DND-41 (cell line): ENCODE measurements around the gene SKIL.

Experiments used
- ATAC-seq: fragments of 200-7000 bp; cut with Tn5 transposase; 3 replicates; pipeline ENCODE4 v1.9.1; 2021; ENCODE audit warnings: low read depth; ENCODE audit not compliant: insufficient read depth
- DNase-seq: peaks from one replicate; pipeline ENCODE4 v3.0.0-alpha.2; 2020
- H2AFZ ChIP-seq: 2 replicates; pipeline ENCODE4 v1.6.0; 2012; ENCODE audit warnings: low read depth, low read length
- H3K27ac ChIP-seq: 2 replicates; pipeline ENCODE4 v1.5.1; 2012; ENCODE audit warnings: low read length, inconsistent platforms
- H3K27me3 ChIP-seq: fragments of 200-600 bp; sonication (generic); 2 replicates; pipeline ENCODE4 v1.6.0; 2012; ENCODE audit warnings: low read length, mild to moderate bottlenecking, inconsistent platforms; ENCODE audit not compliant: insufficient read depth, poor library complexity
- H3K36me3 ChIP-seq: 2 replicates; pipeline ENCODE4 v1.5.1; 2012; ENCODE audit warnings: low read length, inconsistent platforms; ENCODE audit not compliant: insufficient read depth
- H3K4me1 ChIP-seq: 2 replicates; pipeline ENCODE4 v1.5.1; 2012; ENCODE audit warnings: mild to moderate bottlenecking, low read length; ENCODE audit not compliant: insufficient read depth
- H3K4me2 ChIP-seq: 2 replicates; pipeline ENCODE4 v1.6.0; 2012; ENCODE audit warnings: mild to moderate bottlenecking, moderate library complexity, low read length, inconsistent platforms; ENCODE audit not compliant: insufficient read depth
- H3K4me3 ChIP-seq, 2 experiments: fragments of 200-600 bp in 1 of 2; shearing (Covaris generic) in 1 of 2; 2 replicates each; pipeline ENCODE4 v1.5.1; 2012 to 2016; ENCODE audit warnings: inconsistent platforms in 2 of 2, low read length in 2 of 2, mild to moderate bottlenecking in 2 of 2, low read depth in 1 of 2, moderate library complexity in 1 of 2
- H3K79me2 ChIP-seq: 2 replicates; pipeline ENCODE4 v1.6.0; 2012; ENCODE audit warnings: low read length, inconsistent platforms; ENCODE audit not compliant: insufficient read depth
- H3K9ac ChIP-seq: 2 replicates; pipeline ENCODE4 v1.6.0; 2012; ENCODE audit warnings: low read depth, mild to moderate bottlenecking, inconsistent platforms, low read length, moderate library complexity
- H3K9me3 ChIP-seq: 2 replicates; pipeline ENCODE4 v1.5.1; 2012; ENCODE audit warnings: low read length, moderate library complexity, mild to moderate bottlenecking, inconsistent platforms; ENCODE audit not compliant: insufficient read depth, severe bottlenecking
- H4K20me1 ChIP-seq: 2 replicates; pipeline ENCODE4 v1.6.0; 2012; ENCODE audit warnings: low read length; ENCODE audit not compliant: insufficient read depth
- EZH2 ChIP-seq: IDR thresholded peaks from 3 replicates; pipeline ENCODE4 v1.6.1; 2012; ENCODE audit warnings: borderline replicate concordance, low read depth, mild to moderate bottlenecking, moderate library complexity, low read length, inconsistent platforms; ENCODE audit not compliant: severe bottlenecking
- TF ChIP-seq, protein P1 (sequence below): IDR thresholded peaks from 2 replicates; pipeline ENCODE4 v1.5.1; 2012; ENCODE audit warnings: borderline replicate concordance, low read length, moderate library complexity, mild to moderate bottlenecking; ENCODE audit not compliant: poor library complexity, severe bottlenecking; ENCODE audit errors: extremely low read depth

SKIL gene

DNA sequence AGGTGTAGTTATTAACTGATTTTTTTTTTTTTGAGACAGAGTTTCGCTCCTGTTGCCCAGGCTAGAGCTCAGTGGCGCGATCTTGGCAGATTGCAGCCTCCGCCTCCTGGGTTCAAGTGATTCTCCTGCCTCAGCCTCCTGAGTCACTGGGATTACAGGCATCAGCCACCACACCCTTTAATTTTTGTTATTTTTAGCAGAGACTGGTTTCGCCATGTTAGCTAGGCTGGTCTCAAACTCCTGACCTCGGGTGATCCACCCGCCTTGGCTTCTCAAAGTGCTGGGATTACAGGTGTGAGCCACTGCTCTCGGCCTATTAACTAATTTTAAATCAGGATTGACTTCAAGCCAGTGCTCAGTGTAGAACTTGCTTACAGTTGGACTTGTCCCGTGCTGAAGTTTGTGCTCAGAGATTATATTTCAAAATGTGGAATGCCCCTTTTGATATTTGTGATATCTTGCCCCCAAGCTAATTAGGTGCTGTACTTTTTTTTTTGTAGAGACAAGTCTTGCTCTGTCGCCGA, 6.0 kb downstream of the SKIL start:
- H3K4me2 ChIP-seq: no peak overlapping the region
- H3K27me3 ChIP-seq: no peaks in the 10 kb centered on the region
- H3K9ac ChIP-seq: no peak overlapping the region
- DNase-seq (no peak), ATAC-seq (no peak)
- no peak overlapping the region for H2AFZ ChIP-seq
- H3K4me1 ChIP-seq: peaks cover 38% of the 10 kb centered on the region
- H3K79me2 ChIP-seq: peaks cover 6% of the 10 kb centered on the region; the same call in 1 of the 2 replicates
- no peaks in the 10 kb centered on the region for H4K20me1 ChIP-seq
- H3K27ac ChIP-seq: no peak overlapping the region
- TF ChIP-seq, protein P1, sequence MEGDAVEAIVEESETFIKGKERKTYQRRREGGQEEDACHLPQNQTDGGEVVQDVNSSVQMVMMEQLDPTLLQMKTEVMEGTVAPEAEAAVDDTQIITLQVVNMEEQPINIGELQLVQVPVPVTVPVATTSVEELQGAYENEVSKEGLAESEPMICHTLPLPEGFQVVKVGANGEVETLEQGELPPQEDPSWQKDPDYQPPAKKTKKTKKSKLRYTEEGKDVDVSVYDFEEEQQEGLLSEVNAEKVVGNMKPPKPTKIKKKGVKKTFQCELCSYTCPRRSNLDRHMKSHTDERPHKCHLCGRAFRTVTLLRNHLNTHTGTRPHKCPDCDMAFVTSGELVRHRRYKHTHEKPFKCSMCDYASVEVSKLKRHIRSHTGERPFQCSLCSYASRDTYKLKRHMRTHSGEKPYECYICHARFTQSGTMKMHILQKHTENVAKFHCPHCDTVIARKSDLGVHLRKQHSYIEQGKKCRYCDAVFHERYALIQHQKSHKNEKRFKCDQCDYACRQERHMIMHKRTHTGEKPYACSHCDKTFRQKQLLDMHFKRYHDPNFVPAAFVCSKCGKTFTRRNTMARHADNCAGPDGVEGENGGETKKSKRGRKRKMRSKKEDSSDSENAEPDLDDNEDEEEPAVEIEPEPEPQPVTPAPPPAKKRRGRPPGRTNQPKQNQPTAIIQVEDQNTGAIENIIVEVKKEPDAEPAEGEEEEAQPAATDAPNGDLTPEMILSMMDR: no peak
- no peaks in the 10 kb centered on the region for H3K9me3 ChIP-seq
- no peak overlapping the region for H3K4me3 ChIP-seq
- peaks cover 8% of the 10 kb centered on the region; the same call in 1 of the 2 replicates for H3K36me3 ChIP-seq

DNA sequence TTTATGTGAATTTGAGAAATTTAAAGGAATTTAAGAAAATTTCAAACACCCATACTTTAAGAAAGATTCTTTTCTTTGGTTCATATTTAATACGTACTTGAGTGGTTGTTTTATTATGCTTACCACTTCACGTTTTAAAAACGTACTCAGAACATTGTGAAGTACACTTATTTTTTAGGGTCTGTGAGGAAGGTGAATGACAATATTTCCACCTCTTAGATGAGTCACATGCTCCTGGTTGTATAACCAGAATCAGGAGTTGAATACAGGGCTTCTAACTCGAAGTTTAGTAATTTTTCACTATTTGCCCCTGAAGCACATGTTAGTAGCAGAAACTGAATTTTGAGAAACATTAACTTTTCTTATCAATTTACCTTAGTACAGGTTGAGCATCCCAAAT, 7.5 kb downstream of the SKIL start:
- Histone ChIP-seq H4K20me1 (no peaks in the 10 kb centered on the region), H3K9me3 (no peaks in the 10 kb centered on the region), H3K27ac (no peak overlapping the region), H3K4me3 (no peak overlapping the region), H3K36me3 (peaks cover 8% of the 10 kb centered on the region; the same call in 1 of the 2 replicates), H3K4me1 (peaks cover 24% of the 10 kb centered on the region), H3K27me3 (no peaks in the 10 kb centered on the region), H2AFZ (no peak overlapping the region), H3K9ac (no peak overlapping the region), H3K4me2 (no peak overlapping the region), H3K79me2 (peaks cover 8% of the 10 kb centered on the region; the same call in 1 of the 2 replicates)
- TF ChIP-seq, protein P1: no peak
- TF ChIP-seq EZH2: no peak
- DNase-seq (no peak), ATAC-seq (no peak)

DNA sequence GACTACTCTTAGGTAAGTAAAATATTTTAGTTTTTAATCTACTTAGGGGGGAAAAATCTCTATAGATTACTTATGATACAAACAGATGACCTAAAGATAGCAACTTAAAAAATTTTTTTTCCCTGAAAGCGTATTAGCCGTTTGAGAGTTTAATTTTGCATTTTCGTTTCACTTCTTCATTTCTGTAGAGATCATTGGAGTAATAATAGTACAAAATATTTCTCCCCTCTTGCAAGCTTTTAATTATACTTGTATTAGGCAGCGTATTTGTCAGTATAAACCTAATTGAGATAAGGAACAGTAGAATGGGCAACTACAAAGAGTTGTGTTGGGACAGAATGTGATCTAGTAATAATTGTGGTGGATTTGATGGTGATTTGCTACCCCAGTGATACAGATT, 10.3 kb downstream of the SKIL start:
- Histone ChIP-seq H3K9ac (no peak overlapping the region), H4K20me1 (no peaks in the 10 kb centered on the region), H3K4me1 (0 out of 2 replicates have a peak, but pooled peaks cover 6% of the 10 kb centered on the region), H2AFZ (no peak overlapping the region), H3K4me3 (no peak overlapping the region), H3K4me2 (no peak overlapping the region), H3K27me3 (no peaks in the 10 kb centered on the region), H3K27ac (no peak overlapping the region), H3K9me3 (no peaks in the 10 kb centered on the region), H3K36me3 (no peaks in the 10 kb centered on the region), H3K79me2 (0 out of 2 replicates have a peak, but pooled peaks cover 4% of the 10 kb centered on the region)
- no peak for ATAC-seq
- TF ChIP-seq, protein P1: no peak
- TF ChIP-seq EZH2: no peak
- DNase-seq: no peak
